Activated CD8-positive, alpha-beta T cell treated with anti-CD3 and anti-CD28 coated beads for 36 hours (primary cell): ENCODE data around the gene ATP6V0C. TPM values are rescaled to one million over a fixed set of nuclear protein-coding genes. Genes with fewer than 3 reads are reported as not detected.

Experiments used
- ATAC-seq: fragments of 200-7000 bp; cut with Tn5 transposase; one replicate; pipeline ENCODE4 v1.10.0; 2021; ENCODE audit warnings: mild to moderate bottlenecking, moderate library complexity
- CTCF ChIA-PET: fragments of 350-600 bp; sonication (Branson Sonifier 250); formaldehyde crosslinking; loops from one replicate; lab custom pipeline; 2021; ENCODE audit warnings: antibody characterized with exemption; lab: Charles Lee
- POLR2A ChIA-PET: fragments of 350-600 bp; sonication (Branson Sonifier 250); formaldehyde crosslinking; loops from one replicate; lab custom pipeline; 2021; ENCODE audit warnings: antibody characterized with exemption; lab: Charles Lee
- DNase-seq: peaks from one replicate; pipeline ENCODE4 v3.0.0-alpha.2; 2020
- H3K27ac Mint-ChIP-seq: one replicate; pipeline ENCODE4 v1.8.0; 2021; ENCODE audit warnings: mild to moderate bottlenecking, mixed read lengths
- H3K27me3 Mint-ChIP-seq: one replicate; pipeline ENCODE4 v1.8.0; 2021; ENCODE audit warnings: mixed read lengths
- H3K36me3 Mint-ChIP-seq: one replicate; pipeline ENCODE4 v1.8.0; 2021; ENCODE audit warnings: low read depth, mixed read lengths
- H3K4me1 Mint-ChIP-seq: one replicate; pipeline ENCODE4 v1.8.0; 2021; ENCODE audit warnings: low read depth, mixed read lengths
- H3K4me3 Mint-ChIP-seq: one replicate; pipeline ENCODE4 v1.8.0; 2021; ENCODE audit warnings: mild to moderate bottlenecking, moderate library complexity, mixed read lengths
- H3K9me3 Mint-ChIP-seq: one replicate; pipeline ENCODE4 v1.8.0; 2021; ENCODE audit warnings: mixed read lengths
- intact Hi-C: fragments of 100-400 bp; cut with micrococcal nuclease; formaldehyde crosslinking; loops from one replicate; pipeline ENCODE4 v1.10.0; 2022
- total RNA-seq, 2 experiments: library from RNA; stranded (reverse); gene quantifications; one replicate each; pipeline ENCODE4 v1.2.3, GENCODE V29; 2021
- TF ChIP-seq, protein P1 (sequence below): fragments of 200-600 bp; IDR thresholded peaks from one replicate; pipeline ENCODE4 v1.8.0; 2022; ENCODE audit warnings: antibody characterized with exemption, mild to moderate bottlenecking

The ATP6V0C gene
- total RNA-seq, 2 experiments from 2014 or later, result 85.9 to 88.6 TPM

DNA sequence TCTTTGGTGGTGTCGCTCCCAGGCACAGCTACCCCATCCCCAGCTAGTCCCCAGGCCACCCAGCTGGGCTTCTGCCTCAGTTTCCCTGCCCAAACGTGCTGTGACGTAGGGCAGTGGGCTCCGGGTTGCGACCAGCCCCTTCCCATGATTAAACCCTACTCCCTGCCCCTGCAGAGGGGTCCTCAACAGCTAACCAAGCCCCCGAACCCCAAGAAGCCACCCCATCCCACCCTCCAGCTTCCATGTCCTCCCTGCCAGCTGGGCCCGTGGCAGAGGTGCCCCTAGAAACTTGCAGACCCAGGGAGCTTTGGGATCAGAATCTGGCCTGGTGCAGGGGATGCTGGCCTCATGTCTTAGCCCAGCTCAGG lies 43.5 kb upstream of the ATP6V0C start:
- H3K4me1 Mint-ChIP-seq, result peaks cover 24% of the 10 kb centered on the region
- ATAC-seq, result no peak
- POLR2A ChIA-PET, result interaction anchor here (0.9 to 2.8 kb wide), 5 partner anchors 9 to 316 kb away, joined by 3 to 19 read pairs (median 5); partner anchors contain the start of genes ECI1 and TEDC2

GRCh38 chr16:2470603-2471015 lies 43.1 kb upstream of the ATP6V0C start:
- TF ChIP-seq, protein P1, sequence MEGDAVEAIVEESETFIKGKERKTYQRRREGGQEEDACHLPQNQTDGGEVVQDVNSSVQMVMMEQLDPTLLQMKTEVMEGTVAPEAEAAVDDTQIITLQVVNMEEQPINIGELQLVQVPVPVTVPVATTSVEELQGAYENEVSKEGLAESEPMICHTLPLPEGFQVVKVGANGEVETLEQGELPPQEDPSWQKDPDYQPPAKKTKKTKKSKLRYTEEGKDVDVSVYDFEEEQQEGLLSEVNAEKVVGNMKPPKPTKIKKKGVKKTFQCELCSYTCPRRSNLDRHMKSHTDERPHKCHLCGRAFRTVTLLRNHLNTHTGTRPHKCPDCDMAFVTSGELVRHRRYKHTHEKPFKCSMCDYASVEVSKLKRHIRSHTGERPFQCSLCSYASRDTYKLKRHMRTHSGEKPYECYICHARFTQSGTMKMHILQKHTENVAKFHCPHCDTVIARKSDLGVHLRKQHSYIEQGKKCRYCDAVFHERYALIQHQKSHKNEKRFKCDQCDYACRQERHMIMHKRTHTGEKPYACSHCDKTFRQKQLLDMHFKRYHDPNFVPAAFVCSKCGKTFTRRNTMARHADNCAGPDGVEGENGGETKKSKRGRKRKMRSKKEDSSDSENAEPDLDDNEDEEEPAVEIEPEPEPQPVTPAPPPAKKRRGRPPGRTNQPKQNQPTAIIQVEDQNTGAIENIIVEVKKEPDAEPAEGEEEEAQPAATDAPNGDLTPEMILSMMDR, result no peak
- Mint-ChIP-seq H3K4me1 (peaks cover 24% of the 10 kb centered on the region), H3K36me3 (no peaks in the 10 kb centered on the region), H3K9me3 (no peaks in the 10 kb centered on the region), H3K4me3 (no peak overlapping the region), H3K27ac (no peak overlapping the region), H3K27me3 (peaks cover 32% of the 10 kb centered on the region)
- ChIA-PET POLR2A (interaction anchor here (0.9 to 2.8 kb wide), 4 partner anchors 9 to 316 kb away, joined by 3 to 19 read pairs (median 5); partner anchors contain the start of gene TEDC2), CTCF (interaction anchor here (0.6 to 0.8 kb wide), 2 partner anchors 11 to 30 kb away, joined by 3 to 4 read pairs; partner anchors contain the start of gene TEDC2)
- ATAC-seq (no peak), DNase-seq (peak; percentile 39)
- intact Hi-C loops, result no loop called here

More for the DNA sequence above, 43.5 kb upstream of the ATP6V0C start:
- DNase-seq, result no peak
- intact Hi-C loops, result no loop called here
- Mint-ChIP-seq H3K36me3 (no peaks in the 10 kb centered on the region), H3K4me3 (no peak overlapping the region), H3K9me3 (no peaks in the 10 kb centered on the region), H3K27ac (no peak overlapping the region), H3K27me3 (peaks cover 32% of the 10 kb centered on the region)
- CTCF ChIA-PET, result no interaction called here
- TF ChIP-seq, protein P1, result no peak

DNA sequence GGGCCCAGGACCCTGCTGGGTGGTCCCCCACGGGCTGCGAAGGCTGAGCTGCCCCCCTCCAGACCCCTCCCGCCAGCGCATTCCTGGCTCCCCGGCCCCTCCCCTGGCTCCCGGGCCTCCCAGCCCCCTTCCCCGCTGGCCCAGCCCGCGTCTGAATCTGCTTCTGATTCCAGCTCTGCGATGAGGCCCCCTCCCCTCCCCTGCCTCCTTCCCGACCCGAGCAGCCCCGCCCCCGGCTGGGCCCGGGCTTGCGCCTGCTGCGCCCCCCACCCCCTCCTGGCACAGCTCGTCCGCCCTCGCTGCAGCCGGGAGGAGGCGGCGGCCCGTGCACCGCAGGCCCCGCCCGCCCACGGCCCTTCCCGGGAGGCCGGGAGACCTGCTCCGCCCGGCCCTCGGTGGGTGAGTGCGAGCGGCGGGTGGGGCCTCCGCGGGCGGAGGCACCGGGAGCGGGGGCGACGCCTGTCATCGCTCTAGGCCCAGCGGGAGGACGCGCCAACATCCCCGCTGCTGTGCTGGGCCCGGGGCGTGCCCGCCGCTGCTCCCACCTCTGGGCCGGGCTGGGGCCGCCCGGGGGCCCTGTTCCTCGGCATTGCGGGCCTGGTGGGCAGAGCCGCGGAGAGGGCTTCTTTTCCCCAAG lies 42.6 kb upstream of the ATP6V0C start, which contains the start of gene NTN3:
NTN3 (plus strand) TSS at position 282 of the 637 bp plus-strand sequence. CDS start 405 bp downstream, outside the sequence.
- Mint-ChIP-seq H3K4me3 (no peak within 1 kb of the TSS), H3K9me3 (no peaks in the 10 kb centered on the region), H3K36me3 (no peaks in the 10 kb centered on the region), H3K4me1 (peaks cover 26% of the 10 kb centered on the region), H3K27ac (no peak within 1 kb of the TSS), H3K27me3 (peaks cover 32% of the 10 kb centered on the region)
- POLR2A ChIA-PET, result interaction anchor here (1.1 to 2.8 kb wide), 2 partner anchors 11 to 317 kb away, joined by 3 to 19 read pairs; partner anchors contain the start of gene TEDC2
- ATAC-seq (peak; percentile 8), DNase-seq (peak; percentile 50)
- TF ChIP-seq, protein P1, result no peak
- CTCF ChIA-PET, result interaction anchor here (0.6 to 0.8 kb wide), 2 partner anchors 11 to 30 kb away, joined by 3 to 4 read pairs; partner anchors contain the start of gene TEDC2
- intact Hi-C loops, result no loop called here

DNA sequence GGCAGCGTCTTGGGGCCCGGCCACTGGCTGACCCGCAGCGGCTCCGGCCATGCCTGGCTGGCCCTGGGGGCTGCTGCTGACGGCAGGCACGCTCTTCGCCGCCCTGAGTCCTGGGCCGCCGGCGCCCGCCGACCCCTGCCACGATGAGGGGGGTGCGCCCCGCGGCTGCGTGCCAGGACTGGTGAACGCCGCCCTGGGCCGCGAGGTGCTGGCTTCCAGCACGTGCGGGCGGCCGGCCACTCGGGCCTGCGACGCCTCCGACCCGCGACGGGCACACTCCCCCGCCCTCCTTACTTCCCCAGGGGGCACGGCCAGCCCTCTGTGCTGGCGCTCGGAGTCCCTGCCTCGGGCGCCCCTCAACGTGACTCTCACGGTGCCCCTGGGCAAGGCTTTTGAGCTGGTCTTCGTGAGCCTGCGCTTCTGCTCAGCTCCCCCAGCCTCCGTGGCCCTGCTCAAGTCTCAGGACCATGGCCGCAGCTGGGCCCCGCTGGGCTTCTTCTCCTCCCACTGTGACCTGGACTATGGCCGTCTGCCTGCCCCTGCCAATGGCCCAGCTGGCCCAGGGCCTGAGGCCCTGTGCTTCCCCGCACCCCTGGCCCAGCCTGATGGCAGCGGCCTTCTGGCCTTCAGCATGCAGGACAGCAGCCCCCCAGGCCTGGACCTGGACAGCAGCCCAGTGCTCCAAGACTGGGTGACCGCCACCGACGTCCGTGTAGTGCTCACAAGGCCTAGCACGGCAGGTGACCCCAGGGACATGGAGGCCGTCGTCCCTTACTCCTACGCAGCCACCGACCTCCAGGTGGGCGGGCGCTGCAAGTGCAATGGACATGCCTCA lies 41.9 kb upstream of the ATP6V0C start:
- DNase-seq (no peak), ATAC-seq (no peak)
- no peak overlapping the region for H3K4me3 Mint-ChIP-seq
- no peak overlapping the region for H3K27ac Mint-ChIP-seq
- ChIA-PET CTCF (no interaction called here), POLR2A (interaction anchor here (1.5 to 2.8 kb wide), 2 partner anchors 12 to 317 kb away, joined by 3 to 19 read pairs; partner anchors contain the start of genes TEDC2 and TRAF7)
- H3K4me1 Mint-ChIP-seq, result peaks cover 31% of the 10 kb centered on the region
- intact Hi-C loops, result no loop called here
- TF ChIP-seq, protein P1, result no peak
- peaks cover 32% of the 10 kb centered on the region for H3K27me3 Mint-ChIP-seq
- no peaks in the 10 kb centered on the region for H3K9me3 Mint-ChIP-seq
- H3K36me3 Mint-ChIP-seq, result no peaks in the 10 kb centered on the region
